HCT116 (cell line): ENCODE measurements around the gene SOX1. TPM values are rescaled to one million over a fixed set of nuclear protein-coding genes. Genes with fewer than 3 reads are reported as not detected.

Experiments
- ATAC-seq: fragments of 200-7000 bp; cut with Tn5 transposase; 2 replicates; pipeline ENCODE4 v1.9.1; 2020; ENCODE audit warnings: mild to moderate bottlenecking, moderate library complexity
- BruUV-seq: library from RNA; stranded (reverse); fragments of 400-500 nt; replicated peaks from 2 replicates; lab custom pipeline; 2021; lab: Mats Ljungman, UMichigan
- CTCF ChIA-PET: fragments of 300-600 bp; sonication (Branson Sonifier 250); formaldehyde crosslinking; loops from one replicate; lab custom pipeline; 2021; ENCODE audit warnings: antibody characterized with exemption; lab: Charles Lee
- POLR2A ChIA-PET: fragments of 300-600, 350-600 bp; sonication (Branson Sonifier 250); formaldehyde crosslinking; loops from one replicate; lab custom pipeline; 2021; ENCODE audit warnings: antibody characterized with exemption; lab: Charles Lee
- RAD21 ChIA-PET, 2 experiments: fragments of 300-600 bp; sonication (Branson Sonifier 250); formaldehyde crosslinking; loops; one replicate each; lab custom pipeline; 2023; ENCODE audit warnings: low total read pairs in 2 of 2; ENCODE audit not compliant: uncharacterized antibody in 2 of 2, unreplicated experiment in 2 of 2, low non-redundant PET in 1 of 2; lab: Charles Lee
- DNase-seq: peaks from one replicate; pipeline ENCODE4 v3.0.0-alpha.2; 2010; ENCODE audit warnings: low read depth, low spot score
- H2AFZ ChIP-seq: fragments of 200-600 bp; shearing (Covaris generic), sonication (generic); 2 replicates; pipeline ENCODE4 v1.6.1; 2017; ENCODE audit warnings: low read depth, mixed run types, mixed read lengths, antibody characterized with exemption, low read length; ENCODE audit not compliant: poor library complexity, severe bottlenecking
- H3K27ac ChIP-seq: 2 replicates; pipeline ENCODE4 v1.5.1; 2012; ENCODE audit warnings: low read depth, low read length
- H3K27me3 ChIP-seq: fragments of 200-600 bp; sonication (generic); 2 replicates; pipeline ENCODE4 v1.6.1; 2016; ENCODE audit warnings: mixed run types, low read length, mixed read lengths; ENCODE audit not compliant: insufficient read depth
- H3K36me3 ChIP-seq, 2 experiments: fragments of 200-500 bp in 1 of 2; fragments of 200-600 bp in 1 of 2; sonication (Bioruptor generic) in 1 of 2; sonication (generic) in 1 of 2; 2 replicates each; pipeline versions ENCODE4 v1.5.1 to v1.6.1; 2014 to 2016; ENCODE audit warnings: low read length in 2 of 2, inconsistent platforms in 1 of 2, mixed read lengths in 1 of 2, mixed run types in 1 of 2; ENCODE audit not compliant: insufficient read depth in 2 of 2, control insufficient read depth in 1 of 2
- H3K4me1 ChIP-seq, 2 experiments: fragments of 200-600 bp in 1 of 2; sonication (generic) in 1 of 2; 2 replicates each; pipeline versions ENCODE4 v1.5.1 to v1.6.1; 2012 to 2017; ENCODE audit warnings: low read length in 2 of 2, inconsistent platforms in 1 of 2, mild to moderate bottlenecking in 1 of 2, mixed read lengths in 1 of 2, mixed run types in 1 of 2, moderate library complexity in 1 of 2; ENCODE audit not compliant: insufficient read depth in 2 of 2, control insufficient read depth in 1 of 2
- H3K4me2 ChIP-seq: fragments of 200-600 bp; sonication (generic); 2 replicates; pipeline ENCODE4 v1.6.1; 2017; ENCODE audit warnings: mixed run types, low read length, mixed read lengths
- H3K4me3 ChIP-seq, 2 experiments: fragments of 200-600 bp in 1 of 2; sonication (generic) in 1 of 2; replicated peaks in 1 of 2; 2 replicates each; pipeline ENCODE4 v1.5.1; 2011 to 2016; ENCODE audit warnings: low read length in 2 of 2, control low read depth in 1 of 2, low read depth in 1 of 2, mild to moderate bottlenecking in 1 of 2, mixed read lengths in 1 of 2, mixed run types in 1 of 2
- H3K79me2 ChIP-seq: fragments of 200-600 bp; sonication (generic); 2 replicates; pipeline ENCODE4 v1.6.1; 2017; ENCODE audit warnings: mild to moderate bottlenecking, mixed run types, low read length, moderate library complexity, mixed read lengths; ENCODE audit not compliant: insufficient read depth
- H3K9ac ChIP-seq: fragments of 200-600 bp; sonication (generic); 2 replicates; pipeline ENCODE4 v1.6.1; 2016; ENCODE audit warnings: low read length, mixed read lengths
- H3K9me2 ChIP-seq: fragments of 200-600 bp; sonication (generic), shearing (Covaris generic); 2 replicates; pipeline ENCODE4 v1.6.1; 2017; ENCODE audit warnings: mixed run types, mild to moderate bottlenecking, moderate library complexity; ENCODE audit not compliant: insufficient read depth
- H3K9me3 ChIP-seq, 2 experiments: fragments of 200-500 bp in 1 of 2; fragments of 200-600 bp in 1 of 2; sonication (Bioruptor generic) in 1 of 2; sonication (generic) in 1 of 2; 2 replicates each; pipeline ENCODE4 v1.6.1; 2014 to 2017; ENCODE audit warnings: low read length in 2 of 2, mixed read lengths in 2 of 2, inconsistent platforms in 1 of 2, low read depth in 1 of 2, mild to moderate bottlenecking in 1 of 2, mixed run types in 1 of 2, moderate library complexity in 1 of 2; ENCODE audit not compliant: control insufficient read depth in 1 of 2, insufficient read depth in 1 of 2
- H4K20me1 ChIP-seq: fragments of 200-600 bp; sonication (generic), shearing (Covaris generic); 2 replicates; pipeline ENCODE4 v1.6.1; 2017; ENCODE audit warnings: mixed run types, mild to moderate bottlenecking, moderate library complexity; ENCODE audit not compliant: insufficient read depth
- ATF3 ChIP-seq: IDR thresholded peaks from 2 replicates; pipeline ENCODE4 v1.6.1; 2012
- CBX3 ChIP-seq: IDR thresholded peaks from 2 replicates; pipeline ENCODE4 v1.6.1; 2012; ENCODE audit warnings: low read depth
- EZH2 ChIP-seq: fragments of 200-600 bp; sonication (generic); IDR thresholded peaks from 2 replicates; pipeline ENCODE4 v1.6.1; 2017; ENCODE audit warnings: antibody characterized with exemption, mixed run types
- EZH2phosphoT487 ChIP-seq: fragments of 200-600 bp; IDR thresholded peaks from 2 replicates; pipeline ENCODE4 v1.6.1; 2018; ENCODE audit warnings: antibody characterized with exemption, borderline replicate concordance
- FOSL1 ChIP-seq: IDR thresholded peaks from 2 replicates; pipeline ENCODE4 v1.6.1; 2012; ENCODE audit warnings: low read depth
- JUND ChIP-seq: IDR thresholded peaks from 2 replicates; pipeline ENCODE4 v1.6.1; 2012
- SP1 ChIP-seq: IDR thresholded peaks from 2 replicates; pipeline ENCODE4 v1.6.1; 2012; ENCODE audit warnings: low read depth
- YY1 ChIP-seq: IDR thresholded peaks from 2 replicates; pipeline ENCODE4 v1.6.1; 2011; ENCODE audit warnings: low read length, low read depth, moderate library complexity, mild to moderate bottlenecking; ENCODE audit not compliant: insufficient replicate concordance; ENCODE audit errors: extremely low read depth
- ZBTB33 ChIP-seq: IDR thresholded peaks from 2 replicates; pipeline ENCODE4 v1.6.1; 2011; ENCODE audit warnings: mild to moderate bottlenecking, low read length, moderate library complexity; ENCODE audit not compliant: insufficient replicate concordance; ENCODE audit errors: extremely low read depth
- ZNF274 ChIP-seq: fragments of 200-500 bp; sonication (Bioruptor generic); IDR thresholded peaks from 2 replicates; pipeline ENCODE4 v1.6.1; 2014; ENCODE audit warnings: mild to moderate bottlenecking, low read depth, low read length, inconsistent platforms
- intact Hi-C: fragments of 100-400 bp; cut with micrococcal nuclease; formaldehyde crosslinking; loops from 2 replicates; pipeline ENCODE4 v1.10.0; 2022
- total RNA-seq: library from RNA; stranded (reverse); gene quantifications from one replicate; pipeline ENCODE4 v1.2.1, GENCODE V29; 2021; ENCODE audit not compliant: unreplicated experiment

Gene SOX1
- total RNA-seq, 1 experiment from 2014 or later: not detected

GRCh38 chr13:112113348-112113747 lies 46.4 kb downstream of the SOX1 start (continued):
- TF ChIP-seq YY1: no peak

- H3K9me2 ChIP-seq: no peaks in the 10 kb centered on the region
- H3K4me1 ChIP-seq: peaks cover 0 to 10% of the 10 kb centered on the region in 2 experiments; a peak in 1 of 4 replicates
- H3K27ac ChIP-seq: no peak overlapping the region
- H3K79me2 ChIP-seq: no peaks in the 10 kb centered on the region
- no peak for DNase-seq
- no peak overlapping the region for H3K9ac ChIP-seq
- ChIA-PET CTCF (no interaction called here), POLR2A (no interaction called here), RAD21 (no interaction called here)
- TF ChIP-seq FOSL1 (no peak), YY1 (no peak), EZH2phosphoT487 (no peak), EZH2 (no peak)
- H3K36me3 ChIP-seq: no peaks in the 10 kb centered on the region
- no peak for ATAC-seq
- no peak overlapping the region for H2AFZ ChIP-seq
- intact Hi-C loops: no loop called here
- H3K9me3 ChIP-seq: no peaks in the 10 kb centered on the region
- H3K27me3 ChIP-seq: peaks cover 24% of the 10 kb centered on the region; the same call in 1 of the 2 replicates
- no peak overlapping the region for H3K4me3 ChIP-seq
- no TSS peak for BruUV-seq
- H4K20me1 ChIP-seq: no peaks in the 10 kb centered on the region
- no peak overlapping the region for H3K4me2 ChIP-seq
These were observed 46.9 kb downstream of the SOX1 start for GRCh38 chr13:112113851-112114250.

- Histone ChIP-seq H3K36me3 (no peaks in the 10 kb centered on the region), H3K9me3 (no peaks in the 10 kb centered on the region), H3K4me2 (no peak overlapping the region), H3K4me3 (no peak overlapping the region), H3K9me2 (no peaks in the 10 kb centered on the region), H3K9ac (no peak overlapping the region), H3K79me2 (no peaks in the 10 kb centered on the region), H3K27ac (no peak overlapping the region), H4K20me1 (no peaks in the 10 kb centered on the region), H3K27me3 (peaks cover 24% of the 10 kb centered on the region; the same call in 1 of the 2 replicates), H3K4me1 (peaks cover 0 to 10% of the 10 kb centered on the region in 2 experiments; a peak in 1 of 4 replicates), H2AFZ (no peak overlapping the region)
- CTCF ChIA-PET: no interaction called here
- no TSS peak for BruUV-seq
- RAD21 ChIA-PET: no interaction called here
- no peak for ATAC-seq
- DNase-seq: no peak
- POLR2A ChIA-PET: no interaction called here
- intact Hi-C loops: no loop called here
- TF ChIP-seq ATF3 (no peak), SP1 (no peak), ZNF274 (no peak), JUND (no peak), EZH2 (no peak), ZBTB33 (no peak), CBX3 (no peak)
These were observed 47.4 kb downstream of the SOX1 start for GRCh38 chr13:112114391-112114790.
